HG02840 (cell line): ENCODE results near the gene ZFHX3.
"Not testable (repeated sequence)": the region's sequence is repeated elsewhere in the genome, so short reads cannot be mapped to it uniquely, and the experiment has no call there.

Experiments
- ATAC-seq: cut with Tn5 transposase; IDR thresholded peaks from one replicate; pipeline ENCODE4 v1.9.1; 2021; ENCODE audit warnings: mild to moderate bottlenecking, moderate library complexity, moderate number of reproducible peaks; ENCODE audit not compliant: unreplicated experiment, low FRiP score

ZFHX3 gene

GRCh38 chr16:73000907-73001521, 46.9 kb downstream of the ZFHX3 start:
- no peak for ATAC-seq

DNA sequence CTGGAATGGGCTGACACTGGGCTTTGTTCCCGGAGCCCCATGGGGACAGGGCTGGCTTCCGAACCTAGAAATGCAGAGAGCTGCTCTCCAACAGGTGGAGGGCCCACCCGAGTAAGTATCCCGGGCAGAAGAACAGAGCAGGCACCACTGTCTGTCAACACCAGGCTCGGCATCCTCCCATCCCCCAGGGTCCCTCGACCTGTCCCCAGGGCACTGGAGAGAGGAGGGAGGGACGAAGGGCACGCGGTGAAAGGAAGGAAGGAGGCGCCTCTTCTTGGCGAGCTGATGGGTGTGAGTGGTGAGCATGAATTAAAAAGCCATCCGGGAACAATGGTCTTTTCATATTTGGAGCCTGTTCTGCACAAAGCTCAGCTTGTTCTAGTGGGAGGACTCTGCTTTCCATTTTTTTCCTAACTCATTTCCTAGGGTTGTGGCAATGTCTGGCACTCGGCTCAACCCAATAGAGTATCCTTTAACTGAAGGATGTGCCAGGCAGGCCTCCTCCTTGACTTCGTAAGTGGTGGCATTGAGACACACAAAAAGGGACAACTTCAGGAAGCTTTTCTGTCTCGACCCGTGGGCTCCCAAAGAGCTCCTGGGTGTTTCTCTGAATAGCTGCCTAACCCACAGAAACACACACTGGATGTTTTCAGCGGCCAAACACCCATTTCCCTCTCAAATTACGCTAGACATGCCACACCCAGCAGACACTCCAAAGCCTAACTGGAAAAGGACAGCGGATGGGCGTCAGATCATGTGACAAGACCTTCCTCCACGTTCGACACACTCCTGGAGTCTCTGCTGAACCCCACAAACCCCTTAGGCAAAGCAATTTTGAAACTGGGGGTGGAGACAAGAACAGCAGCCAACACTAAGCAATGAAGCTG, 47.7 kb downstream of the ZFHX3 start:
- ATAC-seq, result no peak

DNA sequence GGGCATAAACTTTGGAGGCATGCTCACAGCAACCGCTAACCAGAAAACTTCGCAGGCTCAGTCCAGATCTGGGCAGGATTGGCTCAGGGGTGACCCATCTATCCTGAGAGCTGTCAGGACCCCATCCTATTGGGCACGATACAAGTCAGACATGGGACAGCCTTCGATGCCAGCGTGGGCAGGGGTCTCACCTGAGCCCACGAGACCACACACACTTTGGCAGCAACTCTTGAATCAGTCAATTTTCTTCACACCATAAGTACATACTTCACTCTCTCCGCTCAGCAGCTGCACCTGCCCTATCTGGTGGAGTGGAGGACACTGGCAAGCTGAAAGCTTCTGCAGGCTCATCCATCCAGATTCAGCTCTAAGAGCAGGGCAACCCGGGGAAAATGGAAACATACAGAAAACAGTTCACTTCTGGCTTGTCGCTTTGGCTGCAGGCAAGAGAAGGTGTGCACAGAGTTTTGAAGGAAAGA, 48.3 kb downstream of the ZFHX3 start:
- no peak for ATAC-seq

DNA sequence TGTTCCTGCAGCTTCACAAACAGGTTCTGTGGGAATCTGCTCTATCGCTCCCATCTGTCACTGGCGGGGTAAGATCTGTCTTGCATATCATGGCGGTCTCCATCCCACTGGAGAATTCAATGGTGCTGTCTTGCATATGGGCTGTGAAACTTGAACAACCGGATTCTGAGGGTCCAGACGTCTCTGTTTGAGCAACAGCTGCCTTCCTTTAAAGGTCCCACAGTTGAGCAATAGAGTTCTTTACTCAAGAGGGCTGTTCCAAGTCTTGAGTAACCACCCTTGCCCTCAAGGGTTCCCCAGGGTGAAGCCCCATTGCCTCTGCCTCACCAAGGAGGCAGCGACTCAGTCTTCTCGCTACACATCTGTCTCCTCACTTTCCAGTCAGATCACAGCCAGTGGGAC, 50.8 kb downstream of the ZFHX3 start:
- no peak for ATAC-seq

DNA sequence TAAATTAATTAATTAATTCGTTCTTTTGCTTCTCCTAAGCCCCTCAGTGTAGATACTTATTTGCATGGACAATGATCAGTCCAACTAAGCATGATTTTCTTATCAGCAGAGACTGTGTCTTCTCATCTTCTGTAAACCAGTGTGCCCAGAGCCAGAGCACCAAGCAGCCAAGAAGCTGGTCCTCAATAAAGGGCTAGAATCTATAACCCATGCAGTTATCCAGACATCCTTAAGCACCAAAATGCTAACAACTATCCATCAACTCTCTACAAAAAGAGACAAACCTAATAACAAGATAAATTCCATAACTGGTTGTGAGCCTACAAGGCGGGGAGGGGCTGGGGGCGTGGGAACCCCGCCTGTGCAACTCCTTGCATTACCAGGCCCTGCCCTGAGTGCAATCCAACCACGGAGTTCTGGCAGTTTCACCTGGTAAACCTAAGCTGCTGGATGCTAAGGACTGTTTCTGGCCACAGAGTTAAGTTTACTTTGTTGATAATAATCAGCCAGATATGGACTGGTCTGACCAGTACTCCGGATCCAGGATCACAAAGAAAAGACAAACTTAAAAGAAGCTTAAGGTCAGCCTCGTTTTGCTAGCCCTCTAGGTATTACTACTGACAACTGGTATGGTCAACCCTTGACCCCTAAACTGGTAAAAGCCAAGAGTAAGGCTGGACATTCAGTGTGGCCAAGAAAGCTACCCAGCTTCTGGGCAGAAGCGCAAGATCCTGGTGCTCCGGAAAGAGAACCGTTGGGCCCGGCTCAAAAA, 51.5 kb downstream of the ZFHX3 start:
- no peak for ATAC-seq

- not testable (repeated sequence) for ATAC-seq
Observed at GRCh38 chr16:72995882-72996270, 52.1 kb downstream of the ZFHX3 start.

DNA sequence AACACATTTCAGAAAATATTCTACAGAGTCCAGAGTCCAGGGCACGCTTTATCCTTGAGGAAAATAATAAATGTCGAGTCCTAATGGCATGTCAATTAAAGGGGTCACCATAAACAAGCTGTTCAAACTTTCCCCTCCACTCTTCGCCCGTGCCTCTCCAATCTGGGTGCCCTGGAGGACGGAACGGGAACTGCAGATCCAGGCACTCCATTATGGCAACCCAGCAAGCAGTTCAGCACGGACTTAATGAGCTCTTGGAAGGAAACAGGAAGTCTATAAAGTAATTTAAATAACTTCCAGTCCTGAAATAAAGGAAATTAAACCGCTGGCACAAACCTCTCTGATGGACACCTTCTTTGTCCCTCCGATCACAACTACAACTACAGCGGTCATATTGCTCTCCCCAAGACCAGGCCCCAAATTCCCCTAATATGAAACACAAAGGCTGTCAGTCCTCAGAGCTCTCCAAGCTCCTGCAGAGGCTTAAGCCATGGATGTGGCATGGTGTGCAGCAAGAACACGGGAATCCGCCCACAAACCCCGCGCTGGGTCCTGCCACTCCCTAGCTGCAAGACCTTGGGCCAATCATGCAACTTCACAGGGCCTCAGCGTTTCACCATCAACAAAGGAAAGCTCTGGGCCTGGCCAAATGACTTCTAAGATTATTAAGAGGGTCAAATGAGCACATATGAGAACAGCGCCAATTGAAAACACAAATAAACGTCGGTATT, 52.6 kb downstream of the ZFHX3 start:
- no peak for ATAC-seq

- ATAC-seq, result no peak
Observed at GRCh38 chr16:72992142-72992601, 55.8 kb downstream of the ZFHX3 start.

DNA sequence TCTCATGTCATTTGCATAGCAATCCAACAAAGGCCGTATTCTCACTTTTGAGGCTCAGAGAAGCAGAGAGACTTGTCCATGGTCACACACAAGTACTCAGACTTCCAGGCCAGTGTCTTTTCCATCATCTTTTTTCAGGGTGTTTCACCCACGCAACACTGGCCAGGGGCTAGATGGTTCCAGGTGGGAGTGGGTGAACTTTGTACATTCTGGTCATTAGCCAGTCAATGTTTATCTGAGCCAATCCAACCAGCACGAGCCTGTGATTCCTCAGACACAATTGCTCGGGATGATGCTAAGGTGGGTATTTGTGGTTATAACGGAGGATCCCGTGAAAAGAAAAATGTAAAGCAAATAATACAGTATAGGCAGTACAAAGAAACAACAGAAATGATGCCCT, 56.3 kb downstream of the ZFHX3 start:
- ATAC-seq, result no peak

GRCh38 chr16:72991211-72991610, 56.7 kb downstream of the ZFHX3 start:
- ATAC-seq, result no peak

DNA sequence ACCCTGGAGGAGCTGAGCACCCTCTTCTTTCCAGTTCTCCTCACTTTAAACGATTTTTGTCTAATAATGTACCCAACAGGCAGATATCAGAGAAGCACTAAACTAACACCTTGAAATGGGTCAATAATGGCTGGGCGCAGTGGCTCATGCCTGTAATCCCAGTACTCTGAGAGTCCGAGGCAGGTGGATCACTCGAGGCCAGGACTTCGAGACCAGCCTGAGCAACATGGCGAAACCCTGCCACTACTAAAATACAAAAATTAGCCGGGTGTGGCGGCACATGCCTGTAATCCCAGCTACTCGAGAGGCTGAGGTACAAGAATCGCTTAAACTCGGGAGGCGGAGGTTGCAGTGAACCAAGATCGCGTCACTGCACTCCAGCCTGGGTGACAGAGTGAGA, 57.4 kb downstream of the ZFHX3 start:
- no peak for ATAC-seq

- ATAC-seq, result no peak
Observed at GRCh38 chr16:72989579-72990551, 58.1 kb downstream of the ZFHX3 start.

- ATAC-seq, result not testable (repeated sequence)
Observed at GRCh38 chr16:72989203-72989578, 58.7 kb downstream of the ZFHX3 start.

- ATAC-seq, result no peak
Observed at GRCh38 chr16:72988569-72988968, 59.4 kb downstream of the ZFHX3 start.

- no peak for ATAC-seq
Observed at GRCh38 chr16:72987480-72987901, 60.4 kb downstream of the ZFHX3 start.

- no peak for ATAC-seq
Observed at GRCh38 chr16:72985995-72986394, 61.9 kb downstream of the ZFHX3 start.

DNA sequence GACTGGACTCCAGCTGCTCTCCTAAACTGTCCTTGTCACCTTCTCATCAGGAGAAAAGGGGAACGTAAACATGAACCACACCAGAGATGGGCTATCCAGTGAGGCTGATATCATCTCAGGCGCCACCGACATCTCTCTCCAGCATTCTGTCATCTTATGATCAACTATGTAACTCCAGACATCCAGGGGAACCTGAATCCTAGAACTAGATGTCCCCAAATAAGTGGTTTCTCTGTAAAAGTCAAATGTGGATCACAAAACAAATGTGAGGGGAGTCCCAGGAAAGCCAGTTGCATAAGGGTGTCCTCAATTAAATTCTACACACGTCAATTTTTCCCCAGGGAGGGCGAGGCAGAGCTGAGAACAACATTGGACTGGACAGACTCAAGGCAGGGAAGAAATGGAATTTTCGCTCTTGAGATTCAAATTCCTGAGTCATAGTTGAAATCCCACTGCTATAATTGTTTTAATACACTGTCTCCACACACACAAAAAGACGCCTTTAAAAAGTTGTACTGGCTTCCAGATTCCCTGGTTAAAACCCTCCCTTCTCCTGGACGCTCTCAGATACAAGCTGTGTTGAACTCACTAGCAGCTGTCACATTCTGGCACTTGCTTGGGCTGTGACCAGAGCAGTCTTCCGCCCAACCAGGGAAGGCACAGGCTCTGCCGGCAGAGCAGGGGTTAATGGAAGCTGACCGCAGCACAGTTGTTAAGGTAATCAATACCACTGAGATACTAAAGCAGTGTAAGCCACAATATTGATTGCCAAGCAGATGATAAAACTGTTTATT, 62.6 kb downstream of the ZFHX3 start:
- no peak for ATAC-seq

DNA sequence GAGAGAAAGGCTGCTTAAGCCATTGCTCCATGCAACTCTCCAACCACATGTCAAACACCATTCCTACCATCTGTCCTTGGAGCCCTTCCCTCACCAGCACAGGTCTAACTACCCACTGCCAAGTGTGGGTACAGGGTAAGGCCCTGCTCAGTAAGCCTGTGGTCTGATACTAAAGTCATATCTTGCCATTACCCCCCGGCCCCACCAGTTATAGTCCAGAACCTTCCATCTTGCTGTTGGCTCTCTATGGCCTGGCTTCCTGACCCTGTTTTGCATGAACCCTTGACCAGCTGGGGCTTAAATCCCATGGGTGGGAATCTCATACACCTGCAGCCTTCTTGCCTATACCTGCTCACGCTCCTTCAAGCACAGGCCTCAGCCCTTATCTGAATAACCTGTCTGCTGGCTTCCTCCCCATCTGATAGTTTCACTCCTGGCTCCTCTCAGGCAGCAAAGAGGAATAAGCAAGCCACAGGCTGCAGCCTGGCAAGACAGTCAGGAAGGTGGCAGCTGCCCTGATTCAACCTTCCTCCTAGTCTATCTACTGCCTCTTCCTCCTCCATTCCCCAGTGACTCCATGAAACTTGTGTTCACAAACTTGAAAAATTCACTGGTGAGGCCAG, 64.1 kb downstream of the ZFHX3 start:
- no peak for ATAC-seq
